ENCODE results near the gene TP53BP2. TPM values are rescaled to one million over a fixed set of nuclear protein-coding genes. Genes with fewer than 3 reads are reported as not detected.

The TP53BP2 gene
- total RNA-seq, 4 donors from 2014 or later, result 33.7 to 65.9 (median 48.6) TPM

GRCh38 chr1:223849352-223850254 lies 3.9 kb upstream of the TP53BP2 start:
- TF ChIP-seq CTCF (IDR thresholded peaks at IDR 0.05), result no peak
- DNase-seq (ENCODE audit: low spot score) (no peak), ATAC-seq (ENCODE audit: low FRiP score) (no peak)

- no peak for DNase-seq (ENCODE audit: low spot score)
- ATAC-seq (ENCODE audit: low FRiP score), result no peak
- no peak for TF ChIP-seq CTCF (IDR thresholded peaks at IDR 0.05)
Measured at GRCh38 chr1:223848536-223848935, 2.8 kb upstream of the TP53BP2 start.

GRCh38 chr1:223847781-223848345 lies 2.1 kb upstream of the TP53BP2 start:
- ATAC-seq (ENCODE audit: low FRiP score) (no peak), DNase-seq (ENCODE audit: low spot score) (no peak)
- no peak for TF ChIP-seq CTCF (IDR thresholded peaks at IDR 0.05)

GRCh38 chr1:223845037-223845809 lies 524 bp downstream of the TP53BP2 start:
- no peak for TF ChIP-seq CTCF (IDR thresholded peaks at IDR 0.05)
- DNase-seq (ENCODE audit: low spot score) (no peak), ATAC-seq (ENCODE audit: low FRiP score) (peak; percentile 46)

GRCh38 chr1:223844787-223845036 lies 1.0 kb downstream of the TP53BP2 start:
- TF ChIP-seq CTCF (IDR thresholded peaks at IDR 0.05), result no peak
- DNase-seq (ENCODE audit: low spot score) (no peak), ATAC-seq (ENCODE audit: low FRiP score) (no peak)

GRCh38 chr1:223843934-223844786 lies 1.6 kb downstream of the TP53BP2 start:
- no peak for ATAC-seq (ENCODE audit: low FRiP score)
- no peak for TF ChIP-seq CTCF (IDR thresholded peaks at IDR 0.05)
- no peak for DNase-seq (ENCODE audit: low spot score)
